Endothelial cell of umbilical vein (primary cell): ENCODE measurements around the gene SLC38A1. TPM values are rescaled to one million over a fixed set of nuclear protein-coding genes. Genes with fewer than 3 reads are reported as not detected.

Experiments
- BruUV-seq: library from RNA; stranded (reverse); fragments of 400-500 nt; replicated peaks from 2 replicates; lab custom pipeline; 2021; lab: Mats Ljungman, UMichigan
- CTCF ChIA-PET: fragments of 300-600, 350-600 bp; sonication (Branson Sonifier 250); formaldehyde crosslinking; loops from one replicate; lab custom pipeline; 2021; ENCODE audit warnings: antibody characterized with exemption, inconsistent platforms; lab: Charles Lee
- POLR2A ChIA-PET: fragments of 300-600, 350-600 bp; sonication (Branson Sonifier 250); formaldehyde crosslinking; loops from one replicate; lab custom pipeline; 2021; ENCODE audit warnings: antibody characterized with exemption, inconsistent platforms; lab: Charles Lee
- DNase-seq: peaks from one replicate; pipeline ENCODE4 v3.0.0-alpha.2; 2011; ENCODE audit warnings: low read depth, low spot score
- FAIRE-seq: peaks from 2 replicates; lab custom pipeline; 2011; peaks lifted over from hg19 to GRCh38; lab: Jason Lieb, UNC
- H2AFZ ChIP-seq: 2 replicates; pipeline ENCODE4 v1.6.0; 2012; ENCODE audit warnings: low read depth, low read length, control low read depth, inconsistent platforms
- H3K27ac ChIP-seq: 2 replicates; pipeline ENCODE4 v1.5.1; 2011; ENCODE audit warnings: low read depth, mild to moderate bottlenecking, control low read depth, low read length, moderate library complexity; ENCODE audit not compliant: insufficient read depth
- H3K27me3 ChIP-seq, 2 experiments: 2 replicates each; pipeline versions ENCODE4 v1.6.0 to v1.6.1; 2011; ENCODE audit warnings: low read length in 2 of 2, mixed read lengths in 1 of 2; ENCODE audit not compliant: control insufficient read depth in 2 of 2, insufficient read depth in 2 of 2
- H3K36me3 ChIP-seq, 2 experiments: 2 replicates in 1 of 2; 3 replicates in 1 of 2; pipeline ENCODE4 v1.5.1; 2011; ENCODE audit warnings: low read length in 2 of 2, mild to moderate bottlenecking in 1 of 2, moderate library complexity in 1 of 2; ENCODE audit not compliant: control insufficient read depth in 2 of 2, insufficient read depth in 2 of 2; ENCODE audit errors: extremely low read depth in 1 of 2
- H3K4me1 ChIP-seq: 3 replicates; pipeline ENCODE4 v1.5.1; 2011; ENCODE audit warnings: mild to moderate bottlenecking, low read length; ENCODE audit not compliant: control insufficient read depth, insufficient read depth; ENCODE audit errors: extremely low read depth
- H3K4me2 ChIP-seq: 2 replicates; pipeline ENCODE4 v1.6.1; 2011; ENCODE audit warnings: low read length, control low read depth, mixed read lengths; ENCODE audit not compliant: insufficient read depth
- H3K4me3 ChIP-seq, 3 experiments: fragments of 200-600 bp in 1 of 3; sonication (generic), shearing (Covaris generic) in 1 of 3; replicated peaks in 1 of 3; 2 replicates each; pipeline ENCODE4 v1.5.1; 2011 to 2016; ENCODE audit warnings: control low read depth in 3 of 3, low read length in 3 of 3, mild to moderate bottlenecking in 2 of 3, inconsistent platforms in 1 of 3, low read depth in 1 of 3, moderate library complexity in 1 of 3; ENCODE audit not compliant: insufficient read depth in 1 of 3
- H3K79me2 ChIP-seq: 2 replicates; pipeline ENCODE4 v1.6.0; 2012; ENCODE audit warnings: low read length, inconsistent platforms; ENCODE audit not compliant: control insufficient read depth, insufficient read depth
- H3K9ac ChIP-seq: replicated peaks from 2 replicates; pipeline ENCODE3; 2011; ENCODE audit warnings: low read length, control low read depth; ENCODE audit not compliant: insufficient read depth; ENCODE audit errors: extremely low read depth
- H3K9me1 ChIP-seq: replicated peaks from 3 replicates; pipeline ENCODE4 v1.6.0; 2011; ENCODE audit warnings: mild to moderate bottlenecking, low read length; ENCODE audit not compliant: control insufficient read depth, insufficient read depth; ENCODE audit errors: extremely low read depth
- H3K9me3 ChIP-seq: replicated peaks from 2 replicates; pipeline ENCODE4 v1.5.1; 2012; ENCODE audit warnings: low read length, inconsistent platforms; ENCODE audit not compliant: control insufficient read depth, insufficient read depth
- H4K20me1 ChIP-seq: replicated peaks from 2 replicates; pipeline ENCODE3; 2011; ENCODE audit warnings: mild to moderate bottlenecking, low read length; ENCODE audit not compliant: control insufficient read depth, insufficient read depth; ENCODE audit errors: extremely low read depth
- EZH2 ChIP-seq: IDR thresholded peaks from 2 replicates; pipeline ENCODE4 v1.6.1; 2012; ENCODE audit warnings: borderline replicate concordance, low read depth, mild to moderate bottlenecking, moderate library complexity, low read length, inconsistent platforms; ENCODE audit not compliant: severe bottlenecking
- FOS ChIP-seq: IDR thresholded peaks from 2 replicates; pipeline ENCODE4 v1.6.1; 2011; ENCODE audit warnings: mild to moderate bottlenecking, low read length, moderate library complexity, borderline replicate concordance; ENCODE audit not compliant: insufficient read depth
- GATA2 ChIP-seq: IDR thresholded peaks from 2 replicates; pipeline ENCODE4 v1.7.0; 2011; ENCODE audit warnings: low read depth, mild to moderate bottlenecking, moderate library complexity, mixed read lengths, low read length; ENCODE audit not compliant: insufficient read length, insufficient read depth
- JUN ChIP-seq: IDR thresholded peaks from 2 replicates; pipeline ENCODE4 v1.6.1; 2011; ENCODE audit warnings: borderline replicate concordance, low read depth; ENCODE audit not compliant: insufficient read length, insufficient read depth
- MYC ChIP-seq: IDR thresholded peaks from one replicate; pipeline ENCODE4 v1.6.1; 2011; ENCODE audit warnings: mild to moderate bottlenecking, low read depth, low read length
- POLR2A ChIP-seq: IDR thresholded peaks from 2 replicates; pipeline ENCODE4 v1.6.1; 2012; ENCODE audit warnings: low read depth, mild to moderate bottlenecking, control low read depth, low read length
- POLR2AphosphoS5 ChIP-seq: IDR thresholded peaks from 2 replicates; pipeline ENCODE4 v1.6.1; 2012; ENCODE audit warnings: low read depth, mild to moderate bottlenecking, control low read depth, low read length, moderate library complexity; ENCODE audit not compliant: insufficient read depth
- dilution Hi-C: fragments of 300-500 bp; cut with MboI; formaldehyde crosslinking; loops from one replicate; pipeline ENCODE4 v1.15.0; 2019; ENCODE audit warnings: low sequenced_read_pairs; ENCODE audit not compliant: extremely low pct_ligation_motif_present
- intact Hi-C: fragments of 100-400 bp; cut with micrococcal nuclease; formaldehyde crosslinking; loops from one replicate; pipeline ENCODE4 v1.10.0; 2022
- polyA plus RNA-seq, 4 experiments: library from polyadenylated mRNA; depleted of rRNA in 3 of 4; stranded (reverse) in 3 of 4; unstranded in 1 of 4; fragments of >200 nt; gene quantifications; 2 replicates each; pipeline versions ENCODE4 v1.2.1 to v1.2.3, GENCODE V29; 2011 to 2012; ENCODE audit warnings: missing spikeins in 1 of 4
- total RNA-seq: library from RNA; stranded (reverse); gene quantifications from 2 replicates; pipeline ENCODE4 v1.2.3, GENCODE V29; 2021
- TF ChIP-seq, protein P1 (sequence below): IDR thresholded peaks from 2 replicates; pipeline ENCODE4 v1.6.1; 2011; ENCODE audit not compliant: insufficient read depth, insufficient read length
- TF ChIP-seq, protein P2 (sequence below), 2 donors: IDR thresholded peaks; 1 replicate in 1 of 2; 2 replicates in 1 of 2; pipeline ENCODE4 v1.5.1; 2011; ENCODE audit warnings: low read length in 2 of 2, mild to moderate bottlenecking in 2 of 2, moderate library complexity in 2 of 2, control low read depth in 1 of 2, inconsistent platforms in 1 of 2, low read depth in 1 of 2; ENCODE audit not compliant: insufficient read depth in 1 of 2; ENCODE audit errors: extremely low read depth in 1 of 2

Gene SLC38A1
- total and polyA plus RNA-seq, 2 donors (not counting 3 experiments of a cell fraction or from before 2014, with no cell fraction given) = 23.6 to 86.4 TPM

- H3K9ac ChIP-seq = no peak overlapping the region
- H3K79me2 ChIP-seq = peaks cover 94% of the 10 kb centered on the region
- ChIA-PET CTCF (no interaction called here), POLR2A (no interaction called here)
- dilution Hi-C loops (no loop called here), intact Hi-C loops (no loop called here)
- no peaks in the 10 kb centered on the region for H4K20me1 ChIP-seq
- no peak overlapping the region for H2AFZ ChIP-seq
- no peak overlapping the region for H3K4me2 ChIP-seq
- TF ChIP-seq POLR2AphosphoS5 = no peak
- TF ChIP-seq EZH2 = no peak
- TF ChIP-seq, protein P1, sequence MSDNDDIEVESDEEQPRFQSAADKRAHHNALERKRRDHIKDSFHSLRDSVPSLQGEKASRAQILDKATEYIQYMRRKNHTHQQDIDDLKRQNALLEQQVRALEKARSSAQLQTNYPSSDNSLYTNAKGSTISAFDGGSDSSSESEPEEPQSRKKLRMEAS = no peak
- no peak for TF ChIP-seq POLR2A
- TF ChIP-seq MYC = no peak
- TF ChIP-seq, protein P2, sequence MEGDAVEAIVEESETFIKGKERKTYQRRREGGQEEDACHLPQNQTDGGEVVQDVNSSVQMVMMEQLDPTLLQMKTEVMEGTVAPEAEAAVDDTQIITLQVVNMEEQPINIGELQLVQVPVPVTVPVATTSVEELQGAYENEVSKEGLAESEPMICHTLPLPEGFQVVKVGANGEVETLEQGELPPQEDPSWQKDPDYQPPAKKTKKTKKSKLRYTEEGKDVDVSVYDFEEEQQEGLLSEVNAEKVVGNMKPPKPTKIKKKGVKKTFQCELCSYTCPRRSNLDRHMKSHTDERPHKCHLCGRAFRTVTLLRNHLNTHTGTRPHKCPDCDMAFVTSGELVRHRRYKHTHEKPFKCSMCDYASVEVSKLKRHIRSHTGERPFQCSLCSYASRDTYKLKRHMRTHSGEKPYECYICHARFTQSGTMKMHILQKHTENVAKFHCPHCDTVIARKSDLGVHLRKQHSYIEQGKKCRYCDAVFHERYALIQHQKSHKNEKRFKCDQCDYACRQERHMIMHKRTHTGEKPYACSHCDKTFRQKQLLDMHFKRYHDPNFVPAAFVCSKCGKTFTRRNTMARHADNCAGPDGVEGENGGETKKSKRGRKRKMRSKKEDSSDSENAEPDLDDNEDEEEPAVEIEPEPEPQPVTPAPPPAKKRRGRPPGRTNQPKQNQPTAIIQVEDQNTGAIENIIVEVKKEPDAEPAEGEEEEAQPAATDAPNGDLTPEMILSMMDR (IDR thresholded peaks at IDR 0.05; ENCODE audit: extremely low read depth in 1 of 2, insufficient read depth in 1 of 2, low read depth in 1 of 2, low read length in 2 of 2) = no peak
- no peak for TF ChIP-seq GATA2
- no peak for TF ChIP-seq FOS
- TF ChIP-seq JUN = no peak
- no TSS peak for BruUV-seq
- H3K9me1 ChIP-seq = no peaks in the 10 kb centered on the region
- no peak overlapping the region for H3K27ac ChIP-seq
- H3K4me1 ChIP-seq = peaks cover 9% of the 10 kb centered on the region
- peaks cover 2% of the 10 kb centered on the region in 2 experiments for H3K36me3 ChIP-seq
- no peaks in the 10 kb centered on the region for H3K27me3 ChIP-seq
- FAIRE-seq (no peak), DNase-seq (peak; percentile 25)
- no peaks in the 10 kb centered on the region for H3K9me3 ChIP-seq
- H3K4me3 ChIP-seq = no peak overlapping the region
These were observed 22.7 kb downstream of the SLC38A1 start for GRCh38 chr12:46246021-46246700.
